Spleen (tissue), 11 donors: ENCODE measurements around the gene CYP11A1. TPM values are rescaled to one million over a fixed set of nuclear protein-coding genes. Genes with fewer than 3 reads are reported as not detected.

ENCODE experiments used
- DNase-seq: peaks from one replicate; pipeline ENCODE4 v3.0.0-alpha.2; 2020
- H3K27ac ChIP-seq, 8 donors: fragments of 200-600 bp; sonication (generic) in 7 of 8; 1 replicate in 4 of 8; 2 replicates in 4 of 8; pipeline versions ENCODE4 v1.5.0 to v1.8.0; 2016 to 2021; ENCODE audit warnings: inconsistent platforms in 4 of 8, mild to moderate bottlenecking in 4 of 8, moderate library complexity in 1 of 8
- H3K27me3 ChIP-seq, 7 donors: fragments of 200-600 bp; sonication (generic) in 6 of 7; replicated peaks in 1 of 7; 1 replicate in 4 of 7; 2 replicates in 3 of 7; pipeline versions ENCODE4 v1.5.0 to v1.8.0; 2016 to 2021; ENCODE audit warnings: inconsistent platforms in 3 of 7, mild to moderate bottlenecking in 1 of 7
- H3K36me3 ChIP-seq, 6 donors: fragments of 200-600 bp; sonication (generic) in 5 of 6; 1 replicate in 4 of 6; 2 replicates in 2 of 6; pipeline versions ENCODE4 v1.5.0 to v1.8.0; 2016 to 2021; ENCODE audit warnings: inconsistent platforms in 2 of 6
- H3K4me1 ChIP-seq, 6 donors: fragments of 200-600 bp; sonication (generic) in 5 of 6; 1 replicate in 3 of 6; 2 replicates in 3 of 6; pipeline versions ENCODE4 v1.5.0 to v1.8.0; 2016 to 2021; ENCODE audit warnings: inconsistent platforms in 3 of 6
- H3K4me3 ChIP-seq, 8 donors: fragments of 200-600 bp; sonication (generic) in 7 of 8; 1 replicate in 4 of 8; 2 replicates in 4 of 8; pipeline versions ENCODE4 v1.5.0 to v1.8.0; 2016 to 2021; ENCODE audit warnings: inconsistent platforms in 4 of 8, mild to moderate bottlenecking in 4 of 8, moderate library complexity in 2 of 8
- H3K9me3 ChIP-seq, 8 donors: fragments of 200-600 bp; sonication (generic) in 7 of 8; 1 replicate in 4 of 8; 2 replicates in 4 of 8; pipeline versions ENCODE4 v1.5.0 to v1.8.0; 2016 to 2021; ENCODE audit warnings: inconsistent platforms in 4 of 8
- POLR2A ChIP-seq, 3 donors: fragments of 450-650 bp; IDR thresholded peaks; one replicate each; pipeline ENCODE4 v1.5.1; 2017; ENCODE audit warnings: antibody characterized with exemption in 3 of 3, mild to moderate bottlenecking in 1 of 3
- POLR2AphosphoS5 ChIP-seq, 3 donors: sonication (generic); formaldehyde crosslinking; IDR thresholded peaks; one replicate each; pipeline ENCODE4 v1.5.1; 2017; ENCODE audit warnings: antibody characterized with exemption in 3 of 3
- WGBS, 5 donors: extraction: QIAGEN DNeasy Blood & Tissue Kit in 3 of 5; methylation state at CpG; one replicate each; pipeline versions ENCODE4 v1.1.5 to v1.1.7; 2013 to 2018; 5-methylcytosine and 5-hydroxymethylcytosine counted together
- intact Hi-C: fragments of 100-400 bp; cut with DNase I; formaldehyde crosslinking; loops from one replicate; pipeline ENCODE4 v1.15.0; 2023; ENCODE audit warnings: low total_unique reads
- polyA plus RNA-seq, 3 donors: library from polyadenylated mRNA; stranded (reverse); fragments of 200-250 nt; gene quantifications; one replicate each; pipeline ENCODE4 v1.2.1, GENCODE V29; 2013
- total RNA-seq, 7 donors: library from RNA; depleted of rRNA in 3 of 7; stranded (reverse); fragments of >200 nt in 3 of 7; fragmentation: NEBNext Ultra II Directional in 4 of 7; extraction: Animal tissue kit (Norgen Biotek cat#: 25700) in 4 of 7; gene quantifications; one replicate each; pipeline versions ENCODE4 v1.1.0 to v1.2.1, GENCODE V29; 2016 to 2021
- TF ChIP-seq, protein P1 (sequence below), 11 experiments: fragments of 200-600 bp in 7 of 11; fragments of 450-650 bp in 4 of 11; sonication (generic) in 4 of 11; IDR thresholded peaks in 8 of 11; conservative IDR thresholded peaks in 3 of 11; 1 replicate in 7 of 11; 2 replicates in 4 of 11; pipeline versions ENCODE4 v1.4.0 to v1.8.0; 2016 to 2021; ENCODE audit warnings: antibody characterized with exemption in 11 of 11, inconsistent platforms in 4 of 11, mild to moderate bottlenecking in 1 of 11
- donor health status: healthy with polysubstance abuse.
- donor health status: DM: no; HTN: no; CAD: no; lungs with moderate emphysema.
- donor health status: DM: no; HTN: no; CAD: no.
- donor health status: Bipolar disorder and iron deficiency.
- donor health status: healthy.
- donor health status: DM: no; HTN: no; CAD: no.
- donor health status: DM: yes; HTN: yes; CAD: no.

CYP11A1 gene
- total and polyA plus RNA-seq, 10 donors: 1.6 to 14.3 (median 4.9) TPM

DNA sequence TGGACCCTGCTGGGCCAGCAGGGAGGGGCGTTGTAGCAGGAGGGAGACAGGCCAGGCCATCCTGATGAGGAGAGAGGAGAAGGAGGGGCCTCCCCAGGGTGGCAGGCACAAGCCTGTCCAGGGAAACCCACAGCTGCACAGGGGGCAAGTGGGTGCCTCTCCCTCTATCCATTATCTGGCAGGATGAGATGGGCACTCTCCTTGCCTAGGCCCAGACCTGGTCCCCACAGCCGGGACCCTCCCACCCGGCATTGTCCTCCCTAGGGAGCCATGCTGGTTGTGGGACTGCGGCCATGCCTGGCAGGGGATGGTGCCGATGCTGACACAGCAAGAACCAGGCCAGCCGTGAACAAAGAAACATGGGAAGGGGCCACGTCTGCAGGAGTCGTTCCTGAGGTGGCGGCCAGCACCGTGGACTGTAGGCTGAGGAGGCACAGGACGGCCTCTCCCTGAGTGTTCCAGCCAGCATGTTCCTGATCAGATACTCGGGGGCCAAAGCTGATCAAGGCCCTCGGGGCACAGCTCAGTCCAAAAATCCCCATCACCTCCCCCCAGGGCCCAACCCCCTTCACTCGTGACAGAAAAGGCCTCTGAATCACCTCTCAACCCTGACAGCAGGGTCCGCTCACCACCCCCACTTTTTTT is 19.2 kb upstream of the CYP11A1 start:
- Histone ChIP-seq H3K4me3 (no peak overlapping the region), H3K4me1 (peaks cover 56 to 100% (median 80%) of the 10 kb centered on the region in 6 donors), H3K36me3 (no peaks in the 10 kb centered on the region), H3K9me3 (no peaks in the 10 kb centered on the region), H3K27ac (peak overlapping the region in 7 of 8 donors; percentile 78 to 92 (median 86)), H3K27me3 (no peaks in the 10 kb centered on the region)
- intact Hi-C loops: no loop called here
- TF ChIP-seq, protein P1, sequence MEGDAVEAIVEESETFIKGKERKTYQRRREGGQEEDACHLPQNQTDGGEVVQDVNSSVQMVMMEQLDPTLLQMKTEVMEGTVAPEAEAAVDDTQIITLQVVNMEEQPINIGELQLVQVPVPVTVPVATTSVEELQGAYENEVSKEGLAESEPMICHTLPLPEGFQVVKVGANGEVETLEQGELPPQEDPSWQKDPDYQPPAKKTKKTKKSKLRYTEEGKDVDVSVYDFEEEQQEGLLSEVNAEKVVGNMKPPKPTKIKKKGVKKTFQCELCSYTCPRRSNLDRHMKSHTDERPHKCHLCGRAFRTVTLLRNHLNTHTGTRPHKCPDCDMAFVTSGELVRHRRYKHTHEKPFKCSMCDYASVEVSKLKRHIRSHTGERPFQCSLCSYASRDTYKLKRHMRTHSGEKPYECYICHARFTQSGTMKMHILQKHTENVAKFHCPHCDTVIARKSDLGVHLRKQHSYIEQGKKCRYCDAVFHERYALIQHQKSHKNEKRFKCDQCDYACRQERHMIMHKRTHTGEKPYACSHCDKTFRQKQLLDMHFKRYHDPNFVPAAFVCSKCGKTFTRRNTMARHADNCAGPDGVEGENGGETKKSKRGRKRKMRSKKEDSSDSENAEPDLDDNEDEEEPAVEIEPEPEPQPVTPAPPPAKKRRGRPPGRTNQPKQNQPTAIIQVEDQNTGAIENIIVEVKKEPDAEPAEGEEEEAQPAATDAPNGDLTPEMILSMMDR (IDR thresholded peaks at IDR 0.05 in 8 of 11, conservative IDR thresholded peaks at IDR 0.05 in 3 of 11): no peak
- peak; percentile 80 for DNase-seq
- WGBS, 5 donors: 71 to 90% (median 78%) methylated on average over 14 to 15 of the region's 15 CpGs

DNA sequence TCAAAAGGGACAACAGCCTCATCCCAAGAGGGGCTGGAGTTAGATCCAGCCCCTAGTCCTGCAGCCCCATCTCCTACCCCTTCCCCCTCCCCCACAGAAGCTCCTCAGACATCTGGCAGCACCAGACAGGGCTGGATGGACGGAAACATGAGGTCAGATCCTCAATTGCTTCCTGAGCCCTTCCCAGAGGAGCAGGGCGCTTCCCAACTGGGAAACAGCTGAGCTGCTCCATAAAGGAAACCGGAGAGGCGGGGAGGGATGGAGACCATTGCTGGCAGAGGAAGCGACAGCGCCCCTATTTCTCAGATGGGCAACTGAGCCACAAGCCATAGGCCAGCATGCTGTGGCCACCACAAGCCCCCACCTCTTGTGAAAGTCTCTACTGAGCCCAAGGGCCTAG is 18.3 kb upstream of the CYP11A1 start:
- Histone ChIP-seq H3K4me3 (no peak overlapping the region), H3K36me3 (no peaks in the 10 kb centered on the region), H3K27me3 (no peaks in the 10 kb centered on the region), H3K9me3 (no peaks in the 10 kb centered on the region), H3K4me1 (peaks cover 50 to 92% (median 71%) of the 10 kb centered on the region in 6 donors), H3K27ac (peak overlapping the region; percentile 77 to 92 (median 85))
- intact Hi-C loops: no loop called here
- TF ChIP-seq POLR2A (IDR thresholded peaks at IDR 0.05) (no peak), POLR2AphosphoS5 (IDR thresholded peaks at IDR 0.05) (peak in 1 of 3 donors; percentile 71)
- TF ChIP-seq, protein P1 (IDR thresholded peaks at IDR 0.05 in 8 of 11, conservative IDR thresholded peaks at IDR 0.05 in 3 of 11): no peak
- WGBS, 5 donors: 74 to 80% (median 77%) methylated on average over 6 of the region's 6 CpGs
- peak; percentile 84 for DNase-seq

DNA sequence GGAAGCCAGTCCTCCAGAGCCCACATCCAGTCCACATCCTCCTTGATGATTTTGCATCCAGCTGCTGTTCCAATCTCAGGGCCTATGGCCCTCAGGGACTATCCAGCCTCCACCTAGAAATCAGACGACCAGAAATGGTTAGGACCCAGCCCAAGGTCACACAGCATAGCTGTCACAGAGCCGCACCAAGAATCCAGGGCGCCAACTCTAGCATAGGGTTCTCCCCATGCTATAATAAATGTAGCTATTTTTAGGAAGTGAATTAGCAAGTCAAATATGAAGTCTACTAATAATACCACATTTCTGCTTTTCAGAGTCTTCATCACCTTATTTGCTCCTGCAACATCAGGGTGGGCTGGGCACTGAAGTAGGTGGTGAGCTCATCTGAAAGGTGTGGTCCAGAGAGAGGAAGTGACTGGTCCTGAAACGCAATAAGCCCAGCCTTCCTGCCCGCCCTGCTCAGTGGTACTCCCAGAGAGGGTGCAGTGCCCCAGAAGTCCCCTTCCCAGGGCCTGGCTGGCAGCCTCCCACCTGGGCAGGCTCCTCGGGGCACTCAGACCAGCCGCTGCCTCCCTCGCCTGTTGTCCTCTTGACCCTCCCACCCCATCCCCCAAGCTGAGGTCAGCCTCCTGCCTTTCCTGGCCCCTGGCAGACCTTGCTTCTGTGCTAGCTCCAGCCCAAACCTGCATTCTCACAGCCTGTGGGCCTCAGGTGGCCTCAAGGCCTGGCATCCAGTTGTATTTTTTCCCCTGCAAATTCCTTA is 17.6 kb upstream of the CYP11A1 start:
- intact Hi-C loops: no loop called here
- peak; percentile 94 for DNase-seq

DNA sequence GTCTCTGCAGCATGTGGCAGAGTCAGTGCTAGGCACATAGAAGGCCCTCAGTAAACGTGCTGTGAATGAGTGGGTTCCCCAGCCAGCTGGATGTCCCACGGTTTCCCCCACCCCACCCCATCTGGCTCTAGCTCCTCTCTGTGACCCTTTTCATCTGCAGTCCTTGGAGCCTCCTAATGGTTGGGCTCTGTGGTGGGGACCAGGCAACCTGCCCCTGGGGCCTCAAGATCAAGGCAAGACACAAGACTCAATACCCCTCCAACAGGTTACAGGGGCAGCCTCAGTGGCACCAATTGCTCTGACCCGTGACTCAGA is 17.1 kb upstream of the CYP11A1 start:
- peaks cover 50 to 80% (median 64%) of the 10 kb centered on the region in 6 donors for H3K4me1 ChIP-seq
- TF ChIP-seq, protein P1 (IDR thresholded peaks at IDR 0.05 in 8 of 11, conservative IDR thresholded peaks at IDR 0.05 in 3 of 11): no peak
- no peak for TF ChIP-seq POLR2A (IDR thresholded peaks at IDR 0.05)
- TF ChIP-seq POLR2AphosphoS5 (IDR thresholded peaks at IDR 0.05): no peak

More for the DNA sequence above, 17.6 kb upstream of the CYP11A1 start:
- Histone ChIP-seq H3K36me3 (no peaks in the 10 kb centered on the region), H3K4me3 (no peak overlapping the region), H3K4me1 (peaks cover 50 to 85% (median 67%) of the 10 kb centered on the region in 6 donors), H3K9me3 (no peaks in the 10 kb centered on the region), H3K27ac (peak overlapping the region; percentile 77 to 92 (median 85)), H3K27me3 (no peaks in the 10 kb centered on the region)
- WGBS, 5 donors: 17 to 33% (median 19%) methylated on average over 8 of the region's 8 CpGs
- TF ChIP-seq POLR2AphosphoS5 (IDR thresholded peaks at IDR 0.05): peak; percentile 82 to 86 (median 84)
- no peak for TF ChIP-seq POLR2A (IDR thresholded peaks at IDR 0.05)

More for the DNA sequence above, 17.1 kb upstream of the CYP11A1 start:
- 14 to 36% (median 30%) methylated on average over 2 to 3 of the region's 3 CpGs for WGBS, 5 donors
- intact Hi-C loops: no loop called here
- DNase-seq: peak; percentile 76
- peak overlapping the region; percentile 77 to 92 (median 85) for H3K27ac ChIP-seq
- no peak overlapping the region for H3K4me3 ChIP-seq
- H3K36me3 ChIP-seq: no peaks in the 10 kb centered on the region
- H3K9me3 ChIP-seq: no peaks in the 10 kb centered on the region
- H3K27me3 ChIP-seq: no peaks in the 10 kb centered on the region
